GM12892 (cell line): ENCODE data around the gene LSR.

ENCODE experiments used
- POLR2A ChIP-seq: IDR thresholded peaks from 2 replicates; pipeline ENCODE4 v1.6.1; 2011; ENCODE audit warnings: low read depth, low read length, control low read depth
- POLR2AphosphoS5 ChIP-seq: IDR thresholded peaks from 2 replicates; pipeline ENCODE4 v1.6.1; 2011; ENCODE audit warnings: low read depth, low read length, control low read depth
- TAF1 ChIP-seq: IDR thresholded peaks from 2 replicates; pipeline ENCODE4 v1.6.1; 2011; ENCODE audit warnings: low read depth, mild to moderate bottlenecking, control low read depth, low read length, borderline replicate concordance

- no peak for TF ChIP-seq POLR2AphosphoS5
- TF ChIP-seq POLR2A, result no peak
- no peak for TF ChIP-seq TAF1
Observed at GRCh38 chr19:35251456-35251855, 2.7 kb downstream of the LSR start.
